Measurements from ENCODE around the gene TMPRSS7. TPM values are rescaled to one million over a fixed set of nuclear protein-coding genes. Genes with fewer than 3 reads are reported as not detected.

The TMPRSS7 gene
- polyA plus RNA-seq (2013, experiment 1 of 4) = not detected
- polyA plus RNA-seq (2013, experiment 2 of 4) = not detected
- polyA plus RNA-seq (2013, experiment 3 of 4) = not detected
- 0.12 TPM for polyA plus RNA-seq (2013, experiment 4 of 4)

- H3K4me3 ChIP-seq (ENCODE audit: insufficient read depth, low read depth, low read length) = no peak within 1 kb of the TSS
- H3K27ac ChIP-seq (ENCODE audit: insufficient read depth, low read depth, low read length, poor library complexity, severe bottlenecking) = no peak within 1 kb of the TSS
- H3K4me1 ChIP-seq (ENCODE audit: control insufficient read depth, insufficient read depth, low read length) = no peaks in the 10 kb centered on the region
- no peaks in the 10 kb centered on the region for H3K27me3 ChIP-seq (ENCODE audit: control insufficient read depth, insufficient read depth, low read length, poor library complexity, severe bottlenecking)
- H3K36me3 ChIP-seq (ENCODE audit: control insufficient read depth, insufficient read depth, low read length) = no peaks in the 10 kb centered on the region
- H3K9me3 ChIP-seq (ENCODE audit: control insufficient read depth, low read length) = no peaks in the 10 kb centered on the region
- 77 to 85% methylated on average over 4 of the region's 4 CpGs for WGBS, 2 experiments
Measured at GRCh38 chr3:112034436-112034835, at the start of gene TMPRSS7. TSS of gene TMPRSS7 (plus strand) at chr3:112034736. CDS start at chr3:112034846, 110 bp downstream.

- Histone ChIP-seq H3K27ac (ENCODE audit: insufficient read depth, low read depth, low read length, poor library complexity, severe bottlenecking) (no peak overlapping the region), H3K27me3 (ENCODE audit: control insufficient read depth, insufficient read depth, low read length, poor library complexity, severe bottlenecking) (no peaks in the 10 kb centered on the region), H3K36me3 (ENCODE audit: control insufficient read depth, insufficient read depth, low read length) (peaks cover 20% of the 10 kb centered on the region), H3K4me1 (ENCODE audit: control insufficient read depth, insufficient read depth, low read length) (no peaks in the 10 kb centered on the region), H3K9me3 (ENCODE audit: control insufficient read depth, low read length) (no peaks in the 10 kb centered on the region), H3K4me3 (ENCODE audit: insufficient read depth, low read depth, low read length) (no peak overlapping the region)
- 96 to 97% methylated on average over 3 of the region's 3 CpGs for WGBS, 2 experiments
Measured at GRCh38 chr3:111986800-111987199, 47.7 kb upstream of the TMPRSS7 start.

- H3K27me3 ChIP-seq (ENCODE audit: control insufficient read depth, insufficient read depth, low read length, poor library complexity, severe bottlenecking) = no peaks in the 10 kb centered on the region
- H3K36me3 ChIP-seq (ENCODE audit: control insufficient read depth, insufficient read depth, low read length) = peaks cover 23% of the 10 kb centered on the region
- 73 to 74% methylated on average over 3 of the region's 3 CpGs for WGBS, 2 experiments
- no peak overlapping the region for H3K27ac ChIP-seq (ENCODE audit: insufficient read depth, low read depth, low read length, poor library complexity, severe bottlenecking)
- peaks cover 10% of the 10 kb centered on the region for H3K4me1 ChIP-seq (ENCODE audit: control insufficient read depth, insufficient read depth, low read length)
- H3K9me3 ChIP-seq (ENCODE audit: control insufficient read depth, low read length) = no peaks in the 10 kb centered on the region
- no peak overlapping the region for H3K4me3 ChIP-seq (ENCODE audit: insufficient read depth, low read depth, low read length)
Measured at GRCh38 chr3:111989061-111989678, 45.4 kb upstream of the TMPRSS7 start.

GRCh38 chr3:111993038-111993437, 41.5 kb upstream of the TMPRSS7 start:
- 85 to 87% methylated on average over 2 of the region's 2 CpGs for WGBS, 2 experiments
- H3K4me3 ChIP-seq (ENCODE audit: insufficient read depth, low read depth, low read length) = no peak overlapping the region

GRCh38 chr3:111998636-111999483, 35.7 kb upstream of the TMPRSS7 start, which contains the start of gene TAGLN3:
TSS of gene TAGLN3 (plus strand) at chr3:111998922. CDS start at chr3:111999423, 501 bp downstream.
- Histone ChIP-seq H3K36me3 (ENCODE audit: control insufficient read depth, insufficient read depth, low read length) (peaks cover 21% of the 10 kb centered on the region), H3K27ac (ENCODE audit: insufficient read depth, low read depth, low read length, poor library complexity, severe bottlenecking) (peak within 1 kb of the TSS; percentile 96), H3K9me3 (ENCODE audit: control insufficient read depth, low read length) (no peaks in the 10 kb centered on the region), H3K4me3 (ENCODE audit: insufficient read depth, low read depth, low read length) (peak within 1 kb of the TSS; percentile 68), H3K4me1 (ENCODE audit: control insufficient read depth, insufficient read depth, low read length) (peaks cover 47% of the 10 kb centered on the region), H3K27me3 (ENCODE audit: control insufficient read depth, insufficient read depth, low read length, poor library complexity, severe bottlenecking) (peaks cover 15% of the 10 kb centered on the region)
- 0% methylated on average over 30 of the region's 30 CpGs for WGBS, 2 experiments

More at GRCh38 chr3:111993038-111993437, 41.5 kb upstream of the TMPRSS7 start:
- H3K36me3 ChIP-seq (ENCODE audit: control insufficient read depth, insufficient read depth, low read length) = peaks cover 10% of the 10 kb centered on the region
- peaks cover 21% of the 10 kb centered on the region for H3K4me1 ChIP-seq (ENCODE audit: control insufficient read depth, insufficient read depth, low read length)
- no peaks in the 10 kb centered on the region for H3K27me3 ChIP-seq (ENCODE audit: control insufficient read depth, insufficient read depth, low read length, poor library complexity, severe bottlenecking)
- H3K9me3 ChIP-seq (ENCODE audit: control insufficient read depth, low read length) = no peaks in the 10 kb centered on the region
- no peak overlapping the region for H3K27ac ChIP-seq (ENCODE audit: insufficient read depth, low read depth, low read length, poor library complexity, severe bottlenecking)

- Histone ChIP-seq H3K27me3 (ENCODE audit: control insufficient read depth, insufficient read depth, low read length, poor library complexity, severe bottlenecking) (peaks cover 15% of the 10 kb centered on the region), H3K9me3 (ENCODE audit: control insufficient read depth, low read length) (no peaks in the 10 kb centered on the region), H3K4me1 (ENCODE audit: control insufficient read depth, insufficient read depth, low read length) (peaks cover 54% of the 10 kb centered on the region), H3K4me3 (ENCODE audit: insufficient read depth, low read depth, low read length) (peak overlapping the region; percentile 68), H3K27ac (ENCODE audit: insufficient read depth, low read depth, low read length, poor library complexity, severe bottlenecking) (peak overlapping the region; percentile 96), H3K36me3 (ENCODE audit: control insufficient read depth, insufficient read depth, low read length) (peaks cover 30% of the 10 kb centered on the region)
- 8% methylated on average over 18 to 19 of the region's 19 CpGs for WGBS, 2 experiments
Measured at GRCh38 chr3:111999484-112000324, 34.8 kb upstream of the TMPRSS7 start.

GRCh38 chr3:112000367-112000771, 34.2 kb upstream of the TMPRSS7 start:
- H3K9me3 ChIP-seq (ENCODE audit: control insufficient read depth, low read length) = no peaks in the 10 kb centered on the region
- H3K4me3 ChIP-seq (ENCODE audit: insufficient read depth, low read depth, low read length) = peak overlapping the region; percentile 68
- no peak overlapping the region for H3K27ac ChIP-seq (ENCODE audit: insufficient read depth, low read depth, low read length, poor library complexity, severe bottlenecking)
- 45 to 47% methylated on average over 5 of the region's 5 CpGs for WGBS, 2 experiments
- H3K27me3 ChIP-seq (ENCODE audit: control insufficient read depth, insufficient read depth, low read length, poor library complexity, severe bottlenecking) = peaks cover 15% of the 10 kb centered on the region
- H3K4me1 ChIP-seq (ENCODE audit: control insufficient read depth, insufficient read depth, low read length) = peaks cover 58% of the 10 kb centered on the region
- peaks cover 35% of the 10 kb centered on the region for H3K36me3 ChIP-seq (ENCODE audit: control insufficient read depth, insufficient read depth, low read length)

- Histone ChIP-seq H3K9me3 (ENCODE audit: control insufficient read depth, low read length) (no peaks in the 10 kb centered on the region), H3K36me3 (ENCODE audit: control insufficient read depth, insufficient read depth, low read length) (peaks cover 38% of the 10 kb centered on the region), H3K4me3 (ENCODE audit: insufficient read depth, low read depth, low read length) (peak overlapping the region; percentile 68), H3K27ac (ENCODE audit: insufficient read depth, low read depth, low read length, poor library complexity, severe bottlenecking) (peak overlapping the region; percentile 31), H3K27me3 (ENCODE audit: control insufficient read depth, insufficient read depth, low read length, poor library complexity, severe bottlenecking) (peaks cover 15% of the 10 kb centered on the region), H3K4me1 (ENCODE audit: control insufficient read depth, insufficient read depth, low read length) (peaks cover 58% of the 10 kb centered on the region)
- 0 to 2% methylated on average over 2 of the region's 2 CpGs for WGBS, 2 experiments
Measured at GRCh38 chr3:112000966-112001365, 33.6 kb upstream of the TMPRSS7 start.

- no peak overlapping the region for H3K27ac ChIP-seq (ENCODE audit: insufficient read depth, low read depth, low read length, poor library complexity, severe bottlenecking)
- WGBS, 2 experiments = 90 to 93% methylated on average over 2 of the region's 2 CpGs
- peaks cover 15% of the 10 kb centered on the region for H3K27me3 ChIP-seq (ENCODE audit: control insufficient read depth, insufficient read depth, low read length, poor library complexity, severe bottlenecking)
- H3K36me3 ChIP-seq (ENCODE audit: control insufficient read depth, insufficient read depth, low read length) = peaks cover 40% of the 10 kb centered on the region
- H3K4me3 ChIP-seq (ENCODE audit: insufficient read depth, low read depth, low read length) = peak overlapping the region; percentile 68
- no peaks in the 10 kb centered on the region for H3K9me3 ChIP-seq (ENCODE audit: control insufficient read depth, low read length)
- peaks cover 58% of the 10 kb centered on the region for H3K4me1 ChIP-seq (ENCODE audit: control insufficient read depth, insufficient read depth, low read length)
Measured at GRCh38 chr3:112001526-112001925, 33.0 kb upstream of the TMPRSS7 start.

All from ectodermal cell (in vitro differentiated cells).